ENCODE measurements around the gene SULT4A1.

SULT4A1 gene

DNA sequence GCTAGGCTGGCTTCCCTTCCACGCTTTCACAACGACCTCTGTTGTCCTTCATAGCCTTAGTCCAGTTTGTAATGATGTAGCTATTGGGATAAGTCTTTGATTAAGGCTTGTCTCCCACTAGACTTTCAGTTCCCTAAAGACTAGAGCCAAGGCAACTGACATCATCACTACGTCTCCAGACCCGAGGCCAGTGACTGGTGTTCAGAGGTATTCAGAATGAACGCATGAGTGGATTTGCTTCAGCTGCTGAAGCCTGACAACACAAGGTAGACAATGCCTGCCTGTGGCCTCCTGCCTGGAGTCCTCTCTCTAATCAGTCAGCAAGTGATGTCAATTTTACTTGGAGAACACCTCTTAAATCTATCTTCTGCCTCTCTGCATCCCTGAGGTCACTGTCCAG is 63.8 kb downstream of the SULT4A1 start:
- no peak overlapping the region for H3K27ac ChIP-seq
- H3K36me3 ChIP-seq (ENCODE audit: control insufficient read depth, insufficient read depth, low read length) = no peaks in the 10 kb centered on the region
- TF ChIP-seq, protein P1, sequence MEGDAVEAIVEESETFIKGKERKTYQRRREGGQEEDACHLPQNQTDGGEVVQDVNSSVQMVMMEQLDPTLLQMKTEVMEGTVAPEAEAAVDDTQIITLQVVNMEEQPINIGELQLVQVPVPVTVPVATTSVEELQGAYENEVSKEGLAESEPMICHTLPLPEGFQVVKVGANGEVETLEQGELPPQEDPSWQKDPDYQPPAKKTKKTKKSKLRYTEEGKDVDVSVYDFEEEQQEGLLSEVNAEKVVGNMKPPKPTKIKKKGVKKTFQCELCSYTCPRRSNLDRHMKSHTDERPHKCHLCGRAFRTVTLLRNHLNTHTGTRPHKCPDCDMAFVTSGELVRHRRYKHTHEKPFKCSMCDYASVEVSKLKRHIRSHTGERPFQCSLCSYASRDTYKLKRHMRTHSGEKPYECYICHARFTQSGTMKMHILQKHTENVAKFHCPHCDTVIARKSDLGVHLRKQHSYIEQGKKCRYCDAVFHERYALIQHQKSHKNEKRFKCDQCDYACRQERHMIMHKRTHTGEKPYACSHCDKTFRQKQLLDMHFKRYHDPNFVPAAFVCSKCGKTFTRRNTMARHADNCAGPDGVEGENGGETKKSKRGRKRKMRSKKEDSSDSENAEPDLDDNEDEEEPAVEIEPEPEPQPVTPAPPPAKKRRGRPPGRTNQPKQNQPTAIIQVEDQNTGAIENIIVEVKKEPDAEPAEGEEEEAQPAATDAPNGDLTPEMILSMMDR (IDR thresholded peaks at IDR 0.05) = no peak
- no peak overlapping the region for H3K4me3 ChIP-seq (ENCODE audit: low read depth, low read length)
- H3K4me2 ChIP-seq (ENCODE audit: low read length) = no peak overlapping the region
- no peaks in the 10 kb centered on the region for H3K79me2 ChIP-seq
- no peaks in the 10 kb centered on the region for H3K4me1 ChIP-seq
- no peak overlapping the region for H2AFZ ChIP-seq
- H3K9ac ChIP-seq = no peak overlapping the region
- no peaks in the 10 kb centered on the region for H3K9me3 ChIP-seq (ENCODE audit: control insufficient read depth, low read length)
- H3K27me3 ChIP-seq (ENCODE audit: control insufficient read depth, insufficient read depth, low read length) = no peaks in the 10 kb centered on the region

DNA sequence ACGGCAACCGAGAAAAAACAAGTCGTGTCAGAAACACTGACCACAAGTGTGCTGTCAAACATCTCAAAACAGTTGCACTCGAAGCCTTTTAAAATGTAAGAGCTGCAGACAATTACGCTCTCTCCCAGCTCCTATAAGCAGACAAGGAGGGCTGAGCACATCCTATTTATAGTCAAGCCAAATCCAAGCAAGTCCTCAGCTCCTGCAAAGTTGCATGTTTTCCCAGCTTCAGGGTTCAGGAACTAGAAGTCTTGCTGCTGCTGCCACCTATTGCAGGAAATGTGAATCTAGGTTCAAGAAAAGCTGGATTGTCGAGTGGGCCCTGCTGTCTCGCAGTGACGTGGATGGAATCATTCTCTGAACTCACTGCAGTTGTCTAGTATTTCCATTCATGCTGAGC is 65.7 kb downstream of the SULT4A1 start:
- H2AFZ ChIP-seq = no peak overlapping the region
- no peaks in the 10 kb centered on the region for H3K79me2 ChIP-seq
- H3K4me3 ChIP-seq (ENCODE audit: low read depth, low read length) = no peak overlapping the region
- H3K27me3 ChIP-seq (ENCODE audit: control insufficient read depth, insufficient read depth, low read length) = no peaks in the 10 kb centered on the region
- H3K36me3 ChIP-seq (ENCODE audit: control insufficient read depth, insufficient read depth, low read length) = no peaks in the 10 kb centered on the region
- TF ChIP-seq, protein P1 (IDR thresholded peaks at IDR 0.05) = no peak
- no peak overlapping the region for H3K9ac ChIP-seq
- no peak overlapping the region for H3K27ac ChIP-seq
- no peaks in the 10 kb centered on the region for H3K4me1 ChIP-seq
- no peak overlapping the region for H3K4me2 ChIP-seq (ENCODE audit: low read length)
- no peaks in the 10 kb centered on the region for H3K9me3 ChIP-seq (ENCODE audit: control insufficient read depth, low read length)

DNA sequence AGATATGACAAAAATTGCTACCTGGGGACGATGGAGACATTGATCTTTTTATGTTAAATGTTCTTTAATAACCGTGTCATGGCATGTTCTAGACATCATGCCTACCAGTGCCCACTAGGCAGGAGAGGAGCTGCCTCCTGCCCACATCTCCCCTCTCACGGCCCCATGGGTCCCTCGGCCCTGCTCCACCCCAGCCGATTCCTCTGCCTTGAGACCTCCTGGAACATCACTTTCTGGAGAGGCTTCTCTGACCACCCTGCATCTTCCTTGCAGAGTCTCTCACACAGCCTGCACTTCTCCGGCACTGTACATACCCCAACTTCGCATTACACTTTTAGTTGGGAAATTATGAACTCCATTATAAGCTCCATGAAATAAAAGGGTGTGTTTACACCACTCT is 67.0 kb downstream of the SULT4A1 start:
- no peaks in the 10 kb centered on the region for H3K4me1 ChIP-seq
- no peaks in the 10 kb centered on the region for H3K9me3 ChIP-seq (ENCODE audit: control insufficient read depth, low read length)
- no peaks in the 10 kb centered on the region for H3K79me2 ChIP-seq
- no peak overlapping the region for H3K27ac ChIP-seq
- no peak overlapping the region for H3K4me2 ChIP-seq (ENCODE audit: low read length)
- TF ChIP-seq, protein P1 (IDR thresholded peaks at IDR 0.05) = no peak
- H2AFZ ChIP-seq = no peak overlapping the region
- H3K9ac ChIP-seq = no peak overlapping the region
- no peak overlapping the region for H3K4me3 ChIP-seq (ENCODE audit: low read depth, low read length)
- no peaks in the 10 kb centered on the region for H3K27me3 ChIP-seq (ENCODE audit: control insufficient read depth, insufficient read depth, low read length)
- H3K36me3 ChIP-seq (ENCODE audit: control insufficient read depth, insufficient read depth, low read length) = no peaks in the 10 kb centered on the region

DNA sequence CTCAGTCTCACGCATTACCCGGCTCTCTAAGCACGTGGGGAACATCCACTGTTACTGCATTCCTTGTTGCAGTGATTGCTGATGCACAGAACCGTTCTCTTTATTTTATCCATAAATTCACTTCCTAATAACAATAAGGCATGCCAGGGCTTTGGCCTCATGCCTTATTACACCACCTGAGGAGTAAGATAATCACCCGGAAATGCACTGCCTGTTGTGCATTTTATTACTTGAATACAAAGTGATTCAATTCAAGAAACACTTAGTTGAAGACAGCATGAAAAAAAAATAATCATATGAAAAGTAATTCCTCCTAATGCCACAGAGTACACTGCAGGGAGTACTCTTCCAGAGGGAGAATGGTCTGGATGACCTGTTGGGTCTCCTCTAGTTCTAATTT is 69.4 kb downstream of the SULT4A1 start:
- H3K79me2 ChIP-seq = no peaks in the 10 kb centered on the region
- H3K27ac ChIP-seq = no peak overlapping the region
- H3K4me2 ChIP-seq (ENCODE audit: low read length) = no peak overlapping the region
- no peak overlapping the region for H2AFZ ChIP-seq
- no peak overlapping the region for H3K9ac ChIP-seq
- H3K36me3 ChIP-seq (ENCODE audit: control insufficient read depth, insufficient read depth, low read length) = no peaks in the 10 kb centered on the region
- H3K4me3 ChIP-seq (ENCODE audit: low read depth, low read length) = no peak overlapping the region
- H3K9me3 ChIP-seq (ENCODE audit: control insufficient read depth, low read length) = no peaks in the 10 kb centered on the region
- H3K4me1 ChIP-seq = no peaks in the 10 kb centered on the region
- H3K27me3 ChIP-seq (ENCODE audit: control insufficient read depth, insufficient read depth, low read length) = no peaks in the 10 kb centered on the region
- TF ChIP-seq, protein P1 (IDR thresholded peaks at IDR 0.05) = no peak

DNA sequence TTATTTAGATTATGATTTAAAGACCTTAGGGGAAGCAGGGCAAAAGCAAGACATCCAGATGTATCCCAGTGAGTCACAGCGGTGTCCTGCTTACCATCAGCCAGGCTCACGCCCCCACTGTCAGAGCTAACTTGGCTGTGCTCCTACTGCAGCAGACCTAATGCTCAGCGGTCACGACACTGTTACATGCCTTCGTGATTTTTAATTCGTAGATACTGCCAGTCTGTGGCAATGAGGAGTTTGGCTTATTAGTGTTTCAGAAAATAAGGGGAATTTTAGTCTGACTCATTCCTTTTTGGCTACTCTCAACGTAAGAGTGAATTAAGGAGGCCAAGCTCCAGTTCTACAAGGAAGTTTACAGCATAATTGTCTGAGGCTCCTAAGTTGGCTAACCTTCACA is 72.9 kb downstream of the SULT4A1 start:
- H3K4me1 ChIP-seq = no peaks in the 10 kb centered on the region
- H3K27ac ChIP-seq = no peak overlapping the region
- no peak overlapping the region for H3K4me2 ChIP-seq (ENCODE audit: low read length)
- no peak overlapping the region for H3K4me3 ChIP-seq (ENCODE audit: low read depth, low read length)
- no peak overlapping the region for H3K9ac ChIP-seq
- H3K27me3 ChIP-seq (ENCODE audit: control insufficient read depth, insufficient read depth, low read length) = no peaks in the 10 kb centered on the region
- TF ChIP-seq, protein P1 (IDR thresholded peaks at IDR 0.05) = no peak
- no peaks in the 10 kb centered on the region for H3K9me3 ChIP-seq (ENCODE audit: control insufficient read depth, low read length)
- H3K79me2 ChIP-seq = no peaks in the 10 kb centered on the region
- H2AFZ ChIP-seq = no peak overlapping the region
- H3K36me3 ChIP-seq (ENCODE audit: control insufficient read depth, insufficient read depth, low read length) = no peaks in the 10 kb centered on the region
